Skeletal muscle tissue (tissue), 4 donors: Measurements from ENCODE around the gene HOXB1. TPM values are rescaled to one million over a fixed set of nuclear protein-coding genes. Genes with fewer than 3 reads are reported as not detected.

Source experiments
- H3K27ac ChIP-seq: one replicate; pipeline ENCODE4 v1.7.0; 2013; ENCODE audit warnings: mild to moderate bottlenecking, low read depth, low read length, inconsistent platforms
- H3K27me3 ChIP-seq, 3 donors: one replicate each; pipeline ENCODE4 v1.7.0; 2013; ENCODE audit warnings: low read length in 3 of 3; ENCODE audit not compliant: control insufficient read depth in 3 of 3, insufficient read depth in 3 of 3
- H3K36me3 ChIP-seq, 3 donors: one replicate each; pipeline ENCODE4 v1.7.0; 2013; ENCODE audit warnings: low read length in 3 of 3; ENCODE audit not compliant: control insufficient read depth in 3 of 3, insufficient read depth in 3 of 3
- H3K4me1 ChIP-seq, 3 donors: one replicate each; pipeline ENCODE4 v1.7.0; 2013; ENCODE audit warnings: low read length in 3 of 3, mild to moderate bottlenecking in 3 of 3; ENCODE audit not compliant: control insufficient read depth in 3 of 3, insufficient read depth in 3 of 3
- H3K4me3 ChIP-seq, 3 donors: one replicate each; pipeline ENCODE4 v1.7.0; 2013; ENCODE audit warnings: low read length in 3 of 3
- H3K9ac ChIP-seq, 3 donors: one replicate each; pipeline ENCODE4 v1.7.0; 2013; ENCODE audit warnings: low read length in 3 of 3, mild to moderate bottlenecking in 3 of 3, moderate library complexity in 2 of 3, low read depth in 1 of 3
- H3K9me3 ChIP-seq, 3 donors: one replicate each; pipeline ENCODE4 v1.7.0; 2013; ENCODE audit warnings: low read length in 3 of 3; ENCODE audit not compliant: control insufficient read depth in 3 of 3
- total RNA-seq: library from RNA; depleted of rRNA; stranded (reverse); fragments of >200 nt; gene quantifications from one replicate; pipeline ENCODE4 v1.2.3, GENCODE V29; 2014
- donor health status: Osteomylitis.

HOXB1 gene
- total RNA-seq, 1 donor from 2014 or later = not detected

DNA sequence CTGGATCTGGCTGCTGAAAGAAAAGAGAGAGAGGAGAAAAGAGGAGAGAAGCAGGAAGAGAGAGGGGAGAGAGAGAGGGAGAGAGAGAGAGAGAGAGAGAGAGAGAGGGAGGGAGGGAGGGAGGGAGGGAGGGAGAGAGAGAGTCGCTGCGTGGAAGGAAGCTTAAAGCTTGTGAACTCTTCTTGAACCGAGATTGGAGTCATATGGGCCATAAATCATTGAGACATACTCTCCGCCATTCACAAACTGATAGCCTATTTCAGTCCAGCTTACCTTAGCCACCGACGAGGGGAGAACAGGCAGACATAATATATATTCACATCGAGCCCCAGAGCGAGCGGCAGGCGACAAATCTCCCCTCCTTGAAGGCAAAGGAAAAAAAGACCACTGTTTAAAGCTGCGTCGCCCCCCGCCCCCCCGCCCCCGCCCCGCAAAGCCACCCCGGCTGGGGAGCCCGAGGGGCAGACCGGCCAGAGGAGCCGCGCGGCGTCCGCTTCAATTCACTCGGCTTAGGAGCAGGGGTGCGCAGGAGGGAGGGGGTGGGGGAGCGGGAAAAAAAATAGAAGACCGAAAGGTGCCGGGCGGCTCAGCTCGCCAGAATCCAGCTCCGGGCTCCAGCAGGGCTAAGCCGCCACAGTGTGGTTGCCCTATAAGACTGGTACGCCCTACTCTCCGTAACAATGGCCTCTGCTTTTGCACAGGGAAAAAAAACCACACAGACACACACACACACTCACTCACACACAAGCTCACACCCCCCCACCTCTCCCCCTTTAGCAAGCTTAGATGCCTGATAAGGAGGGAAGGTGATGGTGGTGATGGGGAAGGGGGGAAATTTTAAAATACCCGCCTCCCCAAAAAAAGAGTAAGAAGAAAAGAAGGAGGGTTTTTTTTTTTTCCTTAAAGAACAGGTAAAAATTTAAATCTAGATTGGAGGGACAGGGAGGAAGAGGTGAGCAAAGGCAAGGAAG is 24.7 kb upstream of the HOXB1 start:
- Histone ChIP-seq H3K4me3 (peak overlapping the region in 1 of 3 donors; percentile 64), H3K27ac (no peak overlapping the region), H3K9me3 (no peaks in the 10 kb centered on the region), H3K27me3 (peaks cover 7 to 82% (median 59%) of the 10 kb centered on the region in 3 donors), H3K36me3 (peaks cover 0 to 2% (median 0%) of the 10 kb centered on the region in 3 donors), H3K9ac (peak overlapping the region in 1 of 3 donors; percentile 74), H3K4me1 (peaks cover 0 to 13% (median 3%) of the 10 kb centered on the region in 3 donors)

DNA sequence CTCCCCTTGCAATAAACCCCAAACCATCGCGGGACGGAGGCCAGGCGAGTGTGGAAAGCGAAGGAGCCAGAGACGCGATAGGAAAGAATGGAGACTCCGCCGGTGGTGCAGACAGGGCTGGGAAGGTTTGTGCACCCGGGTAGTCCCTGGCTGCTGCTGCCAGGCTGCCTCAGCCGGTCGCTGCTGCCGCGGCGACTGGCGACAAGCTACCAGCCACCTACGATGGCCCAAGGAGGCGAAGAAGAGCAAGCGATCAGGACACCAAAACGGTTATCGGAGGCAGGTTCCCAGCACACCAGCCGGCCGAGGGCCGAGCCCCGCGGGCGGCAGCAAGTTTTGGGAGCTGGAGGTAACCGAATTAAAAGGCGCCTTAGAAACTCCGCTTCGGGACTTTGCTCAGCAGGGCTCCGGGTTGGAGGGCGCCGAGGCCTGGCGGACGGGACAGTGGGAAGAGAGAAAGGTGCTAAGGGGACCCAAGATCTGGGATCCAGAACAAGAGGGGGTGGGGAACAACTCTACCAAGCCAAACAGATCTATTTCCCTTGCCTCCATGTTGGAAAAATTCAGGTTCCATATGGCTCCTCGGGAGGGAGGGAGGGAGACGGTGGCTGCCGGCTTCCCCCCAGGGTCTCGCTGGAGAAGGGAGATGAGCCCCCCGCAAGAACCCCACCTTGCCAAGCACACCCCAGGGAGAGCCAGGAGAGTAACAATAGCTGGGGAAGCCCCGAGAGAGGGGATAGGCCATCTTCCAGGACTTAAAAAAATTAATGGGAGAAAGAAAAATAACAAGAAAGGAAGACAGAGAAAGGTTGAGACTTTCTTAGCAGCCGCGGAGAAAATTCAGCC is 23.8 kb upstream of the HOXB1 start:
- Histone ChIP-seq H3K36me3 (peaks cover 0 to 6% (median 0%) of the 10 kb centered on the region in 3 donors), H3K4me1 (peaks cover 0 to 11% (median 3%) of the 10 kb centered on the region in 3 donors), H3K27me3 (peaks cover 3 to 82% (median 61%) of the 10 kb centered on the region in 3 donors), H3K9me3 (no peaks in the 10 kb centered on the region), H3K4me3 (peak overlapping the region in 1 of 3 donors; percentile 64), H3K27ac (no peak overlapping the region), H3K9ac (peak overlapping the region in 1 of 3 donors; percentile 74)

DNA sequence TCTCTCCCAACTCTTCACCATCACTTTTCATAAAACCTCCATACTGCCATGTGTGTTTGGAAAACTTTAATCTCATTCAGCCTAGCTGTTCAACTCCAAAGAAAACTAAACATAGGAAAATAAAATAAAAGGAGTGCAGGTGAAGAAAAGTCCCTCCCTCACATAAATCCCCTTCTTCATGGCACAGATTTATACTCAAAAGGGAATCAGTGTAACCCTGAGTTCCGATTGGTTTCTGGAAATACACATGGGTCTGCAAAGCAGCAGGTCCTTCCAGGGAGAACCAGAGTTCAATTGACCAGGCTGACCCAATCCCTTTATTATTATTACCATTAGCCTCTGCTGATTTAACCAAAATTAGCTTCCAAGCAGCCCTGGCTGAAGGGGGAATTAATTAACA is 23.0 kb upstream of the HOXB1 start:
- Histone ChIP-seq H3K36me3 (peaks cover 0 to 3% (median 0%) of the 10 kb centered on the region in 3 donors), H3K4me3 (no peak overlapping the region), H3K27me3 (peaks cover 3 to 79% (median 56%) of the 10 kb centered on the region in 3 donors), H3K27ac (no peak overlapping the region), H3K9ac (no peak overlapping the region), H3K4me1 (peaks cover 0 to 11% (median 3%) of the 10 kb centered on the region in 3 donors), H3K9me3 (no peaks in the 10 kb centered on the region)

DNA sequence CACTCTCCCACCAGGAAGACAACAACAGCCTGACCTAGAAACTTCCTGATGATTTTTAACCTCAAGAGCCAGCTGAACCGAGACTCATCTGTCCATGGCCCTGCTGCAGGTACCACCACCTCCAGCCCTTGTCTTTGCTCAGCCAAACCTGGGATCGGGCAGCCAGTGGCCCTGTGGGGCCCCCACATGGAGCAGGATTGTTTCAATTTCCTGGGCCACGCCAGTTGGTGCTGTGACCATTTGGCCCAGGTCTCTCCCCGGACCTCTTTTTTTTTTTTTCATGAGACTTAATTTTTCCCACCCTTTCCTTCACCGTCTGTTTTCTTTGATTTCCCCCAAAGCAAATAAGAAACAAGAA is 22.4 kb upstream of the HOXB1 start:
- H3K36me3 ChIP-seq = peaks cover 0 to 3% (median 0%) of the 10 kb centered on the region in 3 donors
- H3K4me3 ChIP-seq = no peak overlapping the region
- H3K9me3 ChIP-seq = no peaks in the 10 kb centered on the region
- H3K27ac ChIP-seq = no peak overlapping the region
- H3K4me1 ChIP-seq = peaks cover 0 to 13% (median 3%) of the 10 kb centered on the region in 3 donors
- H3K27me3 ChIP-seq = peaks cover 3 to 77% (median 53%) of the 10 kb centered on the region in 3 donors
- no peak overlapping the region for H3K9ac ChIP-seq

DNA sequence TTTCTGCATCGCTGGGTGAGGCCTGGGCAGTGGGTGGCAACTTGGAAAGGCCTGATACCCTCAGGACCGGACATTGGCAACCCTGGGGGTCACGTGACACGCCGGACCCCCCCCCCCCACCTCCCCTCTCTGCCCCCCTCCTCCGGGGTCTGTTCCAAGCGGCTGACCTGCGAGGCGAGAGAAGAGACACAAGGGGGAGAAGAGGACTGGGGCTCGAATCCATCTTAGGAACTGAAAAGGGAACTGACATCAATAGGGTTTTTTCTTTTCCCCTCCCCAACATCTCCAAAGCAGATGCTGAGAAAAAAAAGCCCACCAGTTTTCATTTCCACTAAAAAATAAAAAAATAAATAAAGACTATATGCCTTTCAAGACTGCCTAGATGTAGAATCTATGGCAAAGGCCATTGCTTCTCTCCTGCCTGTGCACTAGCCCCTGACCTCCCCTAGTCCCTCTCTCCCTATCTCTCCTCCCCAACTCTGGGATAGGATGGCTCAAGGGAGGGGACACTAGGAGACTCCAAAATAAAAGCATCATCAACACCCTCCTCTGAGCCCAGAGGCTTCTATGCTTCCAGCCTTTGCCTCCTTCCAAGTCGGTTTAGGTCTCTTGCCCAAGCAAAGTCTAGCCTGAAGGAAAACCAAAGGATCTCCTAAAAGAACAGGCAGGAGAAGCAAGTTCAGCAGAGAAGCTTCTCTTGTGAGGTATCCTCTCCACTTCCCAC is 21.8 kb upstream of the HOXB1 start:
- no peak overlapping the region for H3K4me3 ChIP-seq
- peaks cover 3 to 76% (median 57%) of the 10 kb centered on the region in 3 donors for H3K27me3 ChIP-seq
- H3K9ac ChIP-seq = no peak overlapping the region
- H3K9me3 ChIP-seq = no peaks in the 10 kb centered on the region
- H3K36me3 ChIP-seq = peaks cover 0 to 3% (median 0%) of the 10 kb centered on the region in 3 donors
- H3K4me1 ChIP-seq = peaks cover 0 to 15% (median 3%) of the 10 kb centered on the region in 3 donors
- no peak overlapping the region for H3K27ac ChIP-seq

DNA sequence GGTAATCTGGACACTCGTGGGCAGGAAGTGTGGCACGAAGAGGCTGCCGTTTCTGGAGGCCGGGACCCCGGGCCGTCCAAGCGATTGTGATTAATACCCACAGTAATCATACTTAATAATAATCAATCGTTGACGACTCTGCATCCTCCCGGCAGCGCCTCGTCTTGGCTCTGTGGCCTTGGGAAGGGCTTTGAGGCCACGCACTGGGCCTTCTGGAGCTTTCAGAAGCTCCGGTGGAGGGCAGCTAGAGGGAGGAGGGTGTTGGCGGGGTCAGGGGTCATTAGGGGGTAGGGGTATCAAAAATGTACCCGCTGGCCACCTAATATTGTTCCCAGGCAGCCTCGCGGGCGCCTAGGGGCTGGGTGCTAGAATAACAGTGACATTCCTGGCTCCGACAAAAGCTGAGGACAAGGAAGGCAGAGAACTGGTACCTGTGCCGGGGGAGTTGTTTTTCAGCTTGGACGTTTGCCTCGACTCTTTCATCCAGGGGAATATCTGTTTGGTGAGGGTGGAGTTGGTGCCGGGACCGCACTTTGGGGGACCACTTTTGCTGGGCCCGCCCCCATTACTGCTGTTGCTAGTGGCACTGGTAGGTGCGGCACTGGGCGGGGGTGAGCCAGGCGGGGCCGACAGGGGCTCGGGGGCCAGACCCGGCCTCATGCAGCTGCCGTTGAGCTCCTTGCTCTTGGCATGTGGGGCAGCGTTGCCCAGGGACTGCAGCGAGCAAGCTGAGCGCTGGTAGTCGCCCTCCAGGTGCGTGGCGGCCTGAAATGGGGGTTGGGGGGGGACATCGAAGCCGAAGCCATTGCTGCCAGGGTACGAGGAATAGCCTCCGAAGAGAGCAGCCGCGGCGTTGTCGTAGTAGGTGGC is 21.0 kb upstream of the HOXB1 start:
- no peaks in the 10 kb centered on the region for H3K9me3 ChIP-seq
- H3K4me1 ChIP-seq = peaks cover 0 to 15% (median 3%) of the 10 kb centered on the region in 3 donors
- peaks cover 3 to 76% (median 58%) of the 10 kb centered on the region in 3 donors for H3K27me3 ChIP-seq
- H3K9ac ChIP-seq = no peak overlapping the region
- no peak overlapping the region for H3K27ac ChIP-seq
- H3K4me3 ChIP-seq = no peak overlapping the region
- peaks cover 0 to 3% (median 0%) of the 10 kb centered on the region in 3 donors for H3K36me3 ChIP-seq

DNA sequence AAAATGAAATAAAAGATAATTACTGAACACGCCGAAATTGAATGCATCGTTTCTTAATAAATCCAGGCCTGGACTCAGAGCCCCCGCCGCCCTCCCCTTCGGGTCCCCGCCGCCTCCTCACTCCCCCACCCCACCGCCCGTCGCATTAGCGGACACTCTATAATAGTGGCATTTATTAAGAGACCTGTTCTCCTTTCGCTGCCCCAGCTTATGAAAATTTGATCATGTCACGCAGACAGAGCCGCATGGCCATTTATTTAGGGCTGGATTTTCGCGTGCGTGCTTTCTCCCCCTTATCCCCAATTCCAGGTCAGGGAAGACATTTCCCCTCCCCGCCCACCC is 20.4 kb upstream of the HOXB1 start:
- Histone ChIP-seq H3K9ac (no peak overlapping the region), H3K4me1 (peaks cover 0 to 19% (median 3%) of the 10 kb centered on the region in 3 donors), H3K9me3 (no peaks in the 10 kb centered on the region), H3K27ac (no peak overlapping the region), H3K4me3 (no peak overlapping the region), H3K36me3 (peaks cover 0 to 3% (median 0%) of the 10 kb centered on the region in 3 donors), H3K27me3 (peaks cover 3 to 79% (median 58%) of the 10 kb centered on the region in 3 donors)

DNA sequence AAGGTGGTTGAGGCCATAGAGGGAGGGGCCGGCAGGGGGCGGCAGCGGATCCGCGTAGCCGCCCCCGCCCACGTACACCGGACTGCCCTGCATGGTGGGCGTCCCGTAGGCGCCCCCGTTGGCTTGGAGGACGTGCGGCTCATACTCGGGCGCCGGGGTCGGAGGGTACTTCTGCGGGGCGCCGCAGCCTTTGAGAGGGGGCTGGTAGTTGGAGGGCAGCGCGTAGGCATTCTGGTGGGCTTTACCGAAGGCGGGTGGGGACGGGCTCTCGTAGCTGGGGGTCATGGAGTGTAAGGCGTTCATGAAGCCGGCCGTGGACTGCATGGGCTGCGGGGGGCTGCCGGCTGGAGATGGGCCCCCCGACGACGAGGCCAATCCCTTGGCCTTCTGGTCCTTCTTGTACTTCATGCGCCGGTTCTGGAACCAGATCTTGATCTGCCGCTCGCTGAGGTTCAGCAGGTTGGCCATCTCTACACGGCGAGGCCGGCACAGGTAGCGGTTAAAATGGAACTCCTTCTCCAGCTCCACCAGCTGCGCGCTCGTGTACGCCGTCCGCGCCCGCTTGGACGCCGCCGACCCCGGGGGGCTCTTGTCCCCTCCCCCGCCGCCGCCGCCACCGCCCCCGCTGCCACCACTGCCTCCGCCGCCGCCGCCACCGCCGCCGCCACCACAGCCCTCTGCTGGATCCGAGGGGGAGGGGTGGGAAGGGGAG is 19.8 kb upstream of the HOXB1 start:
- H3K9me3 ChIP-seq = no peaks in the 10 kb centered on the region
- peaks cover 0 to 23% (median 3%) of the 10 kb centered on the region in 3 donors for H3K4me1 ChIP-seq
- H3K27ac ChIP-seq = no peak overlapping the region
- H3K27me3 ChIP-seq = peaks cover 3 to 78% (median 58%) of the 10 kb centered on the region in 3 donors
- H3K9ac ChIP-seq = no peak overlapping the region
- no peak overlapping the region for H3K4me3 ChIP-seq
- peaks cover 0 to 3% (median 0%) of the 10 kb centered on the region in 3 donors for H3K36me3 ChIP-seq
